Right forelimb (tissue), 1 donor: ENCODE results near the gene HMG20B.
"Not testable (repeated sequence)": the region's sequence is repeated elsewhere in the genome, so short reads cannot be mapped to it uniquely, and the experiment has no call there.

Source experiments
- DNase-seq: peaks from one replicate; pipeline ENCODE4 v3.0.0-alpha.2; 2018

HMG20B gene

GRCh38 chr19:3556978-3557460 is 15.7 kb upstream of the HMG20B start:
- DNase-seq, result no peak

GRCh38 chr19:3557461-3558248 is 15.1 kb upstream of the HMG20B start, which contains the start of gene MFSD12:
Gene MFSD12 (minus strand): TSS chr19:3557586. CDS start chr19:3557403, 183 bp downstream.
- DNase-seq, result peak; percentile 96

GRCh38 chr19:3563709-3564524 is 8.8 kb upstream of the HMG20B start:
- DNase-seq, result no peak

- no peak for DNase-seq
Observed at GRCh38 chr19:3565139-3565538, 7.6 kb upstream of the HMG20B start.

- not testable (repeated sequence) for DNase-seq
Observed at GRCh38 chr19:3570042-3570441, 2.7 kb upstream of the HMG20B start.

- no peak for DNase-seq
Observed at GRCh38 chr19:3570606-3571011, 2.1 kb upstream of the HMG20B start.

GRCh38 chr19:3572132-3572854 is 451 bp upstream of the HMG20B start:
- peak; percentile 99 for DNase-seq

GRCh38 chr19:3573162-3573857 is 566 bp downstream of the HMG20B start:
- no peak for DNase-seq

- DNase-seq, result peak; percentile 83
Observed at GRCh38 chr19:3573858-3574637, 1.3 kb downstream of the HMG20B start.

GRCh38 chr19:3575260-3575741 is 2.6 kb downstream of the HMG20B start:
- no peak for DNase-seq

GRCh38 chr19:3575949-3576673 is 3.4 kb downstream of the HMG20B start:
- no peak for DNase-seq

- peak; percentile 82 for DNase-seq
Observed at GRCh38 chr19:3576696-3577443, 4.1 kb downstream of the HMG20B start.

- DNase-seq, result no peak
Observed at GRCh38 chr19:3577723-3578344, 5.1 kb downstream of the HMG20B start.

GRCh38 chr19:3578390-3578789 is 5.6 kb downstream of the HMG20B start:
- no peak for DNase-seq

- DNase-seq, result no peak
Observed at GRCh38 chr19:3580156-3580934, 7.6 kb downstream of the HMG20B start.

GRCh38 chr19:3581792-3582191 is 9.0 kb downstream of the HMG20B start:
- not testable (repeated sequence) for DNase-seq

- not testable (repeated sequence) for DNase-seq
Observed at GRCh38 chr19:3584036-3584802, 11.5 kb downstream of the HMG20B start.
